ENCODE measurements around the gene TTC33. TPM values are rescaled to one million over a fixed set of nuclear protein-coding genes. Genes with fewer than 3 reads are reported as not detected.

TTC33 gene
- polyA plus RNA-seq, 1 of the 3 experiments (the other 2 are of a cell fraction) = 2.2 TPM

DNA sequence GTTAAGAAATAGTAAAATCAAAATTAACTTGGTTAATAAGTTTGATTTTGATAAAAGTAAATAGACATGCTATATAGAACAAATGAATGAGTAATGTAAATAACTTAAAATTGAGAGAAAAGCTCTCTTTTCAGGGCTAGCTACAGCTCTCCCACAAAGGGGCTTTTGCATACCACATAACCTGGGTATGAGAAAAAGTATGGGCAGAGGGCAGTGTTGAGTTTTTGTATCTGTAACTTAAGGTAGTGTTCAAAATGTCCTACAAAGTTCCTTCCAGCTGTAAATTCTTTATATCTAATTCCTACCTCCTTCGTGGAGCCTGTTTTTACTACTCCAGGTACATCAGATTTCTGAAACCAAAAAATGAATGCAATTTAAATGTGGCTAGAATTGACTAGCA is 18.9 kb upstream of the TTC33 start:
- Histone ChIP-seq H2AFZ (ENCODE audit: low read depth) (no peak overlapping the region), H3K9ac (no peak overlapping the region), H3F3A (replicated peaks; ENCODE audit: insufficient read depth) (peaks cover 5% of the 10 kb centered on the region), H3K9me2 (no peaks in the 10 kb centered on the region), H3K36me3 (replicated peaks in 1 of 2; ENCODE audit: control insufficient read depth in 1 of 2, insufficient read depth in 2 of 2, low read length in 1 of 2) (peaks cover 45 to 58% of the 10 kb centered on the region in 2 experiments), H3K4me1 (ENCODE audit: control insufficient read depth in 1 of 2, insufficient read depth in 2 of 2, low read depth in 1 of 2, low read length in 1 of 2) (peaks cover 0 to 4% of the 10 kb centered on the region in 2 experiments; a peak in 2 of 4 replicates), H3K4me2 (no peak overlapping the region), H3K79me2 (ENCODE audit: insufficient read depth) (peaks cover 43% of the 10 kb centered on the region), H3K4me3 (ENCODE audit: low read depth in 2 of 2, low read length in 1 of 2) (no peak overlapping the region), H3K27ac (ENCODE audit: low read depth in 2 of 2, low read length in 1 of 2) (no peak overlapping the region), H3K27me3 (ENCODE audit: insufficient read depth) (no peaks in the 10 kb centered on the region), H4K20me1 (ENCODE audit: insufficient read depth) (peaks cover 12% of the 10 kb centered on the region), H3K9me3 (no peaks in the 10 kb centered on the region)
- no peak for DNase-seq
- TF ChIP-seq EZH2phosphoT487 (IDR thresholded peaks at IDR 0.05; ENCODE audit: borderline replicate concordance, low read depth) = no peak
- no peak for TF ChIP-seq EP300 (IDR thresholded peaks at IDR 0.05; ENCODE audit: borderline replicate concordance in 1 of 2, low read depth in 1 of 2, low read length in 1 of 2)
- TF ChIP-seq RAD21 (IDR thresholded peaks at IDR 0.05; ENCODE audit: low read length) = 0 out of 2 replicates have a peak, but pooled peaks have one; percentile 6
- TF ChIP-seq CHD2 (IDR thresholded peaks at IDR 0.05; ENCODE audit: low read length, partially characterized antibody) = no peak
- TF ChIP-seq, protein P1, sequence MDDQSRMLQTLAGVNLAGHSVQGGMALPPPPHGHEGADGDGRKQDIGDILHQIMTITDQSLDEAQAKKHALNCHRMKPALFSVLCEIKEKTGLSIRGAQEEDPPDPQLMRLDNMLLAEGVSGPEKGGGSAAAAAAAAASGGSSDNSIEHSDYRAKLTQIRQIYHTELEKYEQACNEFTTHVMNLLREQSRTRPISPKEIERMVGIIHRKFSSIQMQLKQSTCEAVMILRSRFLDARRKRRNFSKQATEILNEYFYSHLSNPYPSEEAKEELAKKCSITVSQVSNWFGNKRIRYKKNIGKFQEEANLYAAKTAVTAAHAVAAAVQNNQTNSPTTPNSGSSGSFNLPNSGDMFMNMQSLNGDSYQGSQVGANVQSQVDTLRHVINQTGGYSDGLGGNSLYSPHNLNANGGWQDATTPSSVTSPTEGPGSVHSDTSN (IDR thresholded peaks at IDR 0.05) = no peak
- ChIA-PET CTCF (interaction anchor here (0.9 to 2.2 kb wide), 2 partner anchors 19 to 820 kb away, joined by 3 to 6 read pairs; partner anchors contain the start of gene TTC33), POLR2A (no interaction called here)
- WGBS (ENCODE audit: low lambda C conversion rate) = 95% methylated on average over 1 of the region's 1 CpG

DNA sequence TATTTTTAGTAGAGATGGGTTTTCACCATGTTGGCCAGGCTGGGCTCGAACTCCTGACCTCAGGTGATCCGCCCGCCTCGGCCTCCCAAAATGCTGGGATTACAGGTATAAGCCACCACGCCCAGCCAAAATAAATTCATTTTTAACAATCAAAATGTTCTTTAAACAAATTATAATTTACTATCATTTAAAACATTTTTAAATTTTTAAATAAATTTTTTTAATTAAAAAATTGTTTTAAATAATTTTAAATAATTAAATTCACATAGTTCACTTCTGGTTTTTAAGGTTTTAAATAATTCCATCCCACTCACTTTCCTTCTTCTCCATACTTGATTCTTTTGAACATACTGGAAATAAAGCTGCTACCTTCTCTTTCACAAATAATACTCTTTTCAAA is 15.0 kb upstream of the TTC33 start:
- ChIA-PET POLR2A (no interaction called here), CTCF (interaction anchor here (0.9 to 1.0 kb wide), 2 partner anchors 15 to 35 kb away, joined by 3 read pairs; partner anchors contain the start of gene TTC33)
- no peak overlapping the region for H3K4me3 ChIP-seq (ENCODE audit: low read depth in 2 of 2, low read length in 1 of 2)
- H3K4me1 ChIP-seq (ENCODE audit: control insufficient read depth in 1 of 2, insufficient read depth in 2 of 2, low read depth in 1 of 2, low read length in 1 of 2) = no peaks in the 10 kb centered on the region
- H3K9me2 ChIP-seq = no peaks in the 10 kb centered on the region
- peaks cover 10% of the 10 kb centered on the region; the same call in 1 of the 2 replicates for H3K79me2 ChIP-seq (ENCODE audit: insufficient read depth)
- no peak for TF ChIP-seq EZH2phosphoT487 (IDR thresholded peaks at IDR 0.05; ENCODE audit: borderline replicate concordance, low read depth)
- TF ChIP-seq MXI1 (IDR thresholded peaks at IDR 0.05; ENCODE audit: low read depth, low read length) = no peak
- TF ChIP-seq TCF12 (IDR thresholded peaks at IDR 0.05) = no peak
- TF ChIP-seq RCOR1 (IDR thresholded peaks at IDR 0.05; ENCODE audit: low read length) = no peak
- no peak for TF ChIP-seq SIN3A (IDR thresholded peaks at IDR 0.05; ENCODE audit: borderline replicate concordance, low read depth, low read length)
- no peak for TF ChIP-seq NRF1 (IDR thresholded peaks at IDR 0.05; ENCODE audit: low read depth, low read length)
- TF ChIP-seq FOXJ3 (CRISPR knock-in tag; IDR thresholded peaks at IDR 0.05) = no peak
- TF ChIP-seq CHD2 (IDR thresholded peaks at IDR 0.05; ENCODE audit: low read length, partially characterized antibody) = no peak
- no peak for TF ChIP-seq POLR2AphosphoS5 (IDR thresholded peaks at IDR 0.05; ENCODE audit: low read depth, low read length)
- no peak for TF ChIP-seq EP300 (IDR thresholded peaks at IDR 0.05; ENCODE audit: borderline replicate concordance in 1 of 2, low read depth in 1 of 2, low read length in 1 of 2)
- TF ChIP-seq, protein P2, sequence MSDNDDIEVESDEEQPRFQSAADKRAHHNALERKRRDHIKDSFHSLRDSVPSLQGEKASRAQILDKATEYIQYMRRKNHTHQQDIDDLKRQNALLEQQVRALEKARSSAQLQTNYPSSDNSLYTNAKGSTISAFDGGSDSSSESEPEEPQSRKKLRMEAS (IDR thresholded peaks at IDR 0.05; ENCODE audit: low read depth) = no peak
- no peak for TF ChIP-seq TAF1 (IDR thresholded peaks at IDR 0.05; ENCODE audit: borderline replicate concordance, low read depth, low read length)
- TF ChIP-seq, protein P3, sequence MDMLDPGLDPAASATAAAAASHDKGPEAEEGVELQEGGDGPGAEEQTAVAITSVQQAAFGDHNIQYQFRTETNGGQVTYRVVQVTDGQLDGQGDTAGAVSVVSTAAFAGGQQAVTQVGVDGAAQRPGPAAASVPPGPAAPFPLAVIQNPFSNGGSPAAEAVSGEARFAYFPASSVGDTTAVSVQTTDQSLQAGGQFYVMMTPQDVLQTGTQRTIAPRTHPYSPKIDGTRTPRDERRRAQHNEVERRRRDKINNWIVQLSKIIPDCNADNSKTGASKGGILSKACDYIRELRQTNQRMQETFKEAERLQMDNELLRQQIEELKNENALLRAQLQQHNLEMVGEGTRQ (IDR thresholded peaks at IDR 0.05; ENCODE audit: borderline replicate concordance, low read depth, low read length) = no peak
- TF ChIP-seq NFIC (IDR thresholded peaks at IDR 0.05; ENCODE audit: borderline replicate concordance) = no peak
- TF ChIP-seq, protein P4, sequence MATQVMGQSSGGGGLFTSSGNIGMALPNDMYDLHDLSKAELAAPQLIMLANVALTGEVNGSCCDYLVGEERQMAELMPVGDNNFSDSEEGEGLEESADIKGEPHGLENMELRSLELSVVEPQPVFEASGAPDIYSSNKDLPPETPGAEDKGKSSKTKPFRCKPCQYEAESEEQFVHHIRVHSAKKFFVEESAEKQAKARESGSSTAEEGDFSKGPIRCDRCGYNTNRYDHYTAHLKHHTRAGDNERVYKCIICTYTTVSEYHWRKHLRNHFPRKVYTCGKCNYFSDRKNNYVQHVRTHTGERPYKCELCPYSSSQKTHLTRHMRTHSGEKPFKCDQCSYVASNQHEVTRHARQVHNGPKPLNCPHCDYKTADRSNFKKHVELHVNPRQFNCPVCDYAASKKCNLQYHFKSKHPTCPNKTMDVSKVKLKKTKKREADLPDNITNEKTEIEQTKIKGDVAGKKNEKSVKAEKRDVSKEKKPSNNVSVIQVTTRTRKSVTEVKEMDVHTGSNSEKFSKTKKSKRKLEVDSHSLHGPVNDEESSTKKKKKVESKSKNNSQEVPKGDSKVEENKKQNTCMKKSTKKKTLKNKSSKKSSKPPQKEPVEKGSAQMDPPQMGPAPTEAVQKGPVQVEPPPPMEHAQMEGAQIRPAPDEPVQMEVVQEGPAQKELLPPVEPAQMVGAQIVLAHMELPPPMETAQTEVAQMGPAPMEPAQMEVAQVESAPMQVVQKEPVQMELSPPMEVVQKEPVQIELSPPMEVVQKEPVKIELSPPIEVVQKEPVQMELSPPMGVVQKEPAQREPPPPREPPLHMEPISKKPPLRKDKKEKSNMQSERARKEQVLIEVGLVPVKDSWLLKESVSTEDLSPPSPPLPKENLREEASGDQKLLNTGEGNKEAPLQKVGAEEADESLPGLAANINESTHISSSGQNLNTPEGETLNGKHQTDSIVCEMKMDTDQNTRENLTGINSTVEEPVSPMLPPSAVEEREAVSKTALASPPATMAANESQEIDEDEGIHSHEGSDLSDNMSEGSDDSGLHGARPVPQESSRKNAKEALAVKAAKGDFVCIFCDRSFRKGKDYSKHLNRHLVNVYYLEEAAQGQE (IDR thresholded peaks at IDR 0.05; ENCODE audit: low read depth, low read length) = no peak
- no peaks in the 10 kb centered on the region for H3K9me3 ChIP-seq
- H3K27me3 ChIP-seq (ENCODE audit: insufficient read depth) = no peaks in the 10 kb centered on the region
- WGBS (ENCODE audit: low lambda C conversion rate) = 95% methylated on average over 5 of the region's 5 CpGs
- no peaks in the 10 kb centered on the region; the same call in 1 of the 2 replicates for H4K20me1 ChIP-seq (ENCODE audit: insufficient read depth)
- peaks cover 70 to 71% of the 10 kb centered on the region in 2 experiments for H3K36me3 ChIP-seq (replicated peaks in 1 of 2; ENCODE audit: control insufficient read depth in 1 of 2, insufficient read depth in 2 of 2, low read length in 1 of 2)
- no peak overlapping the region for H2AFZ ChIP-seq (ENCODE audit: low read depth)
- H3F3A ChIP-seq (replicated peaks; ENCODE audit: insufficient read depth) = peaks cover 9% of the 10 kb centered on the region
- H3K4me2 ChIP-seq = no peak overlapping the region
- no peak overlapping the region for H3K27ac ChIP-seq (ENCODE audit: low read depth in 2 of 2, low read length in 1 of 2)
- no peak for DNase-seq
- no peak overlapping the region for H3K9ac ChIP-seq

Data from SK-N-SH (cell line).